Choroid plexus epithelial cell (primary cell): ENCODE data around the gene DNASE1L2.

Experiments used
- DNase-seq: peaks from one replicate; pipeline ENCODE4 v3.0.0-alpha.2; 2010; ENCODE audit warnings: low read depth
- H3K4me3 ChIP-seq: 2 replicates; pipeline ENCODE4 v1.5.1; 2011; ENCODE audit warnings: low read depth, mild to moderate bottlenecking, control low read depth, low read length, moderate library complexity
- CTCF ChIP-seq: conservative IDR thresholded peaks from 2 replicates; pipeline ENCODE4 v1.5.1; 2011; ENCODE audit warnings: low read depth, mild to moderate bottlenecking, control low read depth, inconsistent platforms, low read length, moderate library complexity

DNASE1L2 gene

GRCh38 chr16:2204416-2205103, 31.7 kb upstream of the DNASE1L2 start:
- TF ChIP-seq CTCF, result no peak
- no peak for DNase-seq
- peak overlapping the region; percentile 79 for H3K4me3 ChIP-seq

GRCh38 chr16:2205104-2205966, 30.9 kb upstream of the DNASE1L2 start, which contains the start of gene MLST8:
MLST8 (plus strand) TSS chr16:2205454; CDS start chr16:2206086, 632 bp downstream.
- H3K4me3 ChIP-seq, result peak within 1 kb of the TSS; percentile 79
- DNase-seq, result peak; percentile 90
- no peak for TF ChIP-seq CTCF

- peak overlapping the region; percentile 79 for H3K4me3 ChIP-seq
- no peak for DNase-seq
- no peak for TF ChIP-seq CTCF
These were observed 30.3 kb upstream of the DNASE1L2 start for GRCh38 chr16:2205967-2206313.

GRCh38 chr16:2206420-2206779, 29.8 kb upstream of the DNASE1L2 start:
- peak overlapping the region; percentile 79 for H3K4me3 ChIP-seq
- TF ChIP-seq CTCF, result no peak
- DNase-seq, result no peak

- no peak for TF ChIP-seq CTCF
- peak; percentile 20 for DNase-seq
These were observed 29.3 kb upstream of the DNASE1L2 start for GRCh38 chr16:2206780-2207433.

DNA sequence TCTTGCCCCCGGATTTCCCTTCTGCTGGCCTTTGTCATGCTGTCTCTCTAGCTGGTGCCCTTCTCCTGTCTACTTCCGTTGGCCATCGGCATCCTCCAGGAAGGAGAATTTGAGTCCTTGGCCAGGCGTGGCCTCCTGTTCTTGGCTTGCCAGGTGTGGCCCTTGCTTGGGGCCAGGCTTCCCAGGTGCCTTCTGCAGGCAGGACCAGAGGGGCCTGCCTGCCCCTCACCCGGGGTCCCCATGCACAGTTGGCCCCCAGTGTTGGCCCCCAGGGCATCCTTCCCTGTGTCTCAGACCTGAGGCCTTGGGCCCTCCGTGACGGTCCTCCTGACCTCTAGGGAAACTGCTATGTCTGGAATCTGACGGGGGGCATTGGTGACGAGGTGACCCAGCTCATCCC, 28.4 kb upstream of the DNASE1L2 start:
- no peak for DNase-seq
- TF ChIP-seq CTCF, result no peak
- H3K4me3 ChIP-seq, result no peak overlapping the region

More at GRCh38 chr16:2206780-2207433, 29.3 kb upstream of the DNASE1L2 start:
- no peak overlapping the region for H3K4me3 ChIP-seq
